Breast epithelium (tissue), 3 donors: ENCODE results near the gene USP43.

ENCODE experiments used
- CTCF ChIP-seq, 3 donors: fragments of 450-650 bp; IDR thresholded peaks; one replicate each; pipeline ENCODE4 v1.5.1; 2016 to 2017; ENCODE audit warnings: antibody characterized with exemption in 3 of 3, mild to moderate bottlenecking in 3 of 3, moderate library complexity in 3 of 3
- POLR2A ChIP-seq: fragments of 450-650 bp; IDR thresholded peaks from one replicate; pipeline ENCODE4 v1.6.1; 2016; ENCODE audit warnings: antibody characterized with exemption, mild to moderate bottlenecking, moderate library complexity
- POLR2AphosphoS5 ChIP-seq, 3 donors: sonication (generic); formaldehyde crosslinking; IDR thresholded peaks; one replicate each; pipeline ENCODE4 v1.6.1; 2017; ENCODE audit warnings: antibody characterized with exemption in 3 of 3

GRCh38 chr17:9750524-9750923 lies 105.2 kb downstream of the USP43 start:
- TF ChIP-seq CTCF (IDR thresholded peaks at IDR 0.05) (no peak), POLR2A (no peak), POLR2AphosphoS5 (IDR thresholded peaks at IDR 0.05) (no peak)
